HEK293T (cell line): ENCODE measurements around the gene MCFD2.

Experiments used
- CTBP1 ChIP-seq: fragments of 450-650 bp; IDR thresholded peaks from 2 replicates; pipeline ENCODE4 v1.6.1; 2016; ENCODE audit warnings: borderline replicate concordance
- SP1 ChIP-seq: fragments of 450-650 bp; IDR thresholded peaks from 2 replicates; pipeline ENCODE4 v1.6.1; 2017

- TF ChIP-seq SP1 = no peak
- no peak for TF ChIP-seq CTBP1
Observed at GRCh38 chr2:46909771-46910419, 5.7 kb downstream of the MCFD2 start.
